ENCODE measurements around the gene SLN.

SLN gene

DNA sequence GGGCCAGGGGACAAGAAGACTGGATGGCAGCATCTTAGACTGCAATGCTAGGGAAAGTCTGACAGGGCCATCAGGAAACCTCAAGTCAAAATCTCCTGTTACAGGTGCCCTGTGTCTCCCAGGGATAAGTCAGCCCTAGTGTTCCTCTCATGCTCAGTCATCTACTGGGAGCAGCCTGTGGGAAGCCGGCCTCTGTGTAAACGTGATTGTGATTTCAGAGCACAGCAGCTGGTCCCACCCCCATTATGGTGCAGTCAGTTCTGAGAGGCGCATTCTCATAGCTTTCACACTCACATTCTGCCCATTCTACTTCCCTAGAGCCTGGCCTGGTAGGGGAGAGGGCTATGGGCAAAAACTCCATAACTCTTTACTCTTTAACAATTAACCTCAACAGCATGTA is 7.2 kb upstream of the SLN start:
- H3K79me2 ChIP-seq (ENCODE audit: insufficient read depth, low read length): no peaks in the 10 kb centered on the region
- H3K9me3 ChIP-seq (ENCODE audit: insufficient read depth, low read depth, low read length): no peaks in the 10 kb centered on the region; the same call in 1 of the 2 replicates
- H3K36me3 ChIP-seq (ENCODE audit: insufficient read depth, low read length): no peaks in the 10 kb centered on the region

DNA sequence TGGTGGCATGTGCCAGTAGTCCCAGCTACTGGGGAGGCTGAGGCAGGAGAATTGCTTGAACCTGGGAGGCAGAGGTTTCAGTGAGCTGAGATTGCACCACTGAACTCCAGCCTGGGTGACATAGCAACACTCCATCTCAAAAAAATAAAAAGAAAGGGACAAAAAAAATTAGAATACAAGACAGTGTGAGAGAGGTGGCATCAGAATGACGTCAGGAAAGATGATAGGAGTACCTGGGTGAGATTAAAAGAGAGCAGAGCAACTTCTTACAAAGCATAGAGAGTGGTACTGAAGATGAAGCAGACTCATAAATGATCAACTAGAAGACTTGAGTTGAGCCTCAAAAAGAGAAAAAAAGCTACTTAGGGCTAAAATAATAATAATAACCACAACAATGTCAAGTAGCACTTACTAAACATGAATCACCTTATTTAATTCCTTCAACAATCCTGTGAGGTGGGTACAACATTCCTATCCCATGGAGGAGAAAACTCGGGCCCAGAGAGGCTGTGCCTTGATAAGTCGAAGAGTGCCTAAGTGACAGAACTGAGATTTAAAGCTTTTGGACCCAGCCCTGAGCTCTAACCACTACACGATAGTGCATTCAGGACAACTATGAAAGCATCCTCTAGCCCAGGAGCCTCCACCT is 5.2 kb upstream of the SLN start:
- no peak for TF ChIP-seq EZH2phosphoT487 (IDR thresholded peaks at IDR 0.05; ENCODE audit: borderline replicate concordance)
- TF ChIP-seq, protein P1, sequence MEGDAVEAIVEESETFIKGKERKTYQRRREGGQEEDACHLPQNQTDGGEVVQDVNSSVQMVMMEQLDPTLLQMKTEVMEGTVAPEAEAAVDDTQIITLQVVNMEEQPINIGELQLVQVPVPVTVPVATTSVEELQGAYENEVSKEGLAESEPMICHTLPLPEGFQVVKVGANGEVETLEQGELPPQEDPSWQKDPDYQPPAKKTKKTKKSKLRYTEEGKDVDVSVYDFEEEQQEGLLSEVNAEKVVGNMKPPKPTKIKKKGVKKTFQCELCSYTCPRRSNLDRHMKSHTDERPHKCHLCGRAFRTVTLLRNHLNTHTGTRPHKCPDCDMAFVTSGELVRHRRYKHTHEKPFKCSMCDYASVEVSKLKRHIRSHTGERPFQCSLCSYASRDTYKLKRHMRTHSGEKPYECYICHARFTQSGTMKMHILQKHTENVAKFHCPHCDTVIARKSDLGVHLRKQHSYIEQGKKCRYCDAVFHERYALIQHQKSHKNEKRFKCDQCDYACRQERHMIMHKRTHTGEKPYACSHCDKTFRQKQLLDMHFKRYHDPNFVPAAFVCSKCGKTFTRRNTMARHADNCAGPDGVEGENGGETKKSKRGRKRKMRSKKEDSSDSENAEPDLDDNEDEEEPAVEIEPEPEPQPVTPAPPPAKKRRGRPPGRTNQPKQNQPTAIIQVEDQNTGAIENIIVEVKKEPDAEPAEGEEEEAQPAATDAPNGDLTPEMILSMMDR (conservative IDR thresholded peaks at IDR 0.05; ENCODE audit: low read length): no peak
- Histone ChIP-seq H3K79me2 (ENCODE audit: insufficient read depth, low read length) (no peaks in the 10 kb centered on the region), H3F3A (ENCODE audit: low read depth) (no peaks in the 10 kb centered on the region), H4K20me1 (ENCODE audit: insufficient read depth, low read length, poor library complexity, severe bottlenecking) (no peaks in the 10 kb centered on the region), H3K36me3 (ENCODE audit: insufficient read depth, low read length) (no peaks in the 10 kb centered on the region), H3K4me2 (ENCODE audit: low read depth, low read length, poor library complexity, severe bottlenecking) (no peak overlapping the region), H3K9me3 (ENCODE audit: insufficient read depth, low read depth, low read length) (no peaks in the 10 kb centered on the region; the same call in 1 of the 2 replicates), H3K9me2 (replicated peaks; ENCODE audit: low read depth, low read length) (no peaks in the 10 kb centered on the region), H3K4me3 (ENCODE audit: low read length, poor library complexity, severe bottlenecking) (no peak overlapping the region), H3K27me3 (ENCODE audit: insufficient read depth, low read length, poor library complexity, severe bottlenecking) (no peaks in the 10 kb centered on the region), H3K9ac (ENCODE audit: low read depth, low read length, poor library complexity, severe bottlenecking) (no peak overlapping the region), H3K4me1 (ENCODE audit: insufficient read depth, low read length, poor library complexity, severe bottlenecking) (no peaks in the 10 kb centered on the region), H2AFZ (ENCODE audit: low read length) (no peak overlapping the region)

More for the DNA sequence above, 7.2 kb upstream of the SLN start:
- Histone ChIP-seq H4K20me1 (ENCODE audit: insufficient read depth, low read length, poor library complexity, severe bottlenecking) (no peaks in the 10 kb centered on the region), H3K9ac (ENCODE audit: low read depth, low read length, poor library complexity, severe bottlenecking) (no peak overlapping the region), H3K27me3 (ENCODE audit: insufficient read depth, low read length, poor library complexity, severe bottlenecking) (no peaks in the 10 kb centered on the region), H3K9me2 (replicated peaks; ENCODE audit: low read depth, low read length) (no peaks in the 10 kb centered on the region), H3F3A (ENCODE audit: low read depth) (no peaks in the 10 kb centered on the region), H3K4me2 (ENCODE audit: low read depth, low read length, poor library complexity, severe bottlenecking) (no peak overlapping the region), H2AFZ (ENCODE audit: low read length) (no peak overlapping the region), H3K4me1 (ENCODE audit: insufficient read depth, low read length, poor library complexity, severe bottlenecking) (no peaks in the 10 kb centered on the region), H3K4me3 (ENCODE audit: low read length, poor library complexity, severe bottlenecking) (no peak overlapping the region)
- TF ChIP-seq, protein P1 (conservative IDR thresholded peaks at IDR 0.05; ENCODE audit: low read length): no peak
- TF ChIP-seq EZH2phosphoT487 (IDR thresholded peaks at IDR 0.05; ENCODE audit: borderline replicate concordance): no peak

DNA sequence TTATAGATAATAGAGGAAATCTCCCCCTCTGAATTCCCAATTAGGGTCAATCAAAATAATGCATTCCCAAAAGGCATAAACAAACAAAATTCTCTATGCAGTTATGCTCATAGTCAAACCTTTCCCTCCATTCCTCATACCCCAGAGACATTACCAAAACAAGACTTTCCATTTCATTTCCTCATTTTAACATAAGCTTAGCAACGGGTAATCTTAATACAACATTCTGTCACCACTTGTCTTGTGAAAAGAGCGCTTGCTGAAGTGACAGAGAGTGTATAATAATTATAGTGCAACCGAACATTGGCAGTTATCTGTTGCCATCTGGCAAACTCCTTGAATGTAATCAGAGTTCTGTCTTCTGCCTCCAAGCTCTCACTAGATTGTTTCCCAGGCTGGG is 1.2 kb upstream of the SLN start:
- Histone ChIP-seq H3K4me3 (ENCODE audit: low read length, poor library complexity, severe bottlenecking) (no peak overlapping the region), H3K36me3 (ENCODE audit: insufficient read depth, low read length) (no peaks in the 10 kb centered on the region), H3F3A (ENCODE audit: low read depth) (no peaks in the 10 kb centered on the region), H3K79me2 (ENCODE audit: insufficient read depth, low read length) (no peaks in the 10 kb centered on the region), H3K9me2 (replicated peaks; ENCODE audit: low read depth, low read length) (no peaks in the 10 kb centered on the region), H3K9ac (ENCODE audit: low read depth, low read length, poor library complexity, severe bottlenecking) (no peak overlapping the region), H4K20me1 (ENCODE audit: insufficient read depth, low read length, poor library complexity, severe bottlenecking) (no peaks in the 10 kb centered on the region), H3K27me3 (ENCODE audit: insufficient read depth, low read length, poor library complexity, severe bottlenecking) (no peaks in the 10 kb centered on the region), H3K4me2 (ENCODE audit: low read depth, low read length, poor library complexity, severe bottlenecking) (no peak overlapping the region), H3K9me3 (ENCODE audit: insufficient read depth, low read depth, low read length) (no peaks in the 10 kb centered on the region; the same call in 1 of the 2 replicates), H3K4me1 (ENCODE audit: insufficient read depth, low read length, poor library complexity, severe bottlenecking) (no peaks in the 10 kb centered on the region), H2AFZ (ENCODE audit: low read length) (no peak overlapping the region)
- TF ChIP-seq EZH2phosphoT487 (IDR thresholded peaks at IDR 0.05; ENCODE audit: borderline replicate concordance): no peak
- TF ChIP-seq, protein P1 (conservative IDR thresholded peaks at IDR 0.05; ENCODE audit: low read length): no peak

All from Loucy (cell line).